Neutrophil (primary cell): ENCODE data around the gene CD247.

Experiments used
- H3K27ac ChIP-seq: fragments of 200-600 bp; sonication (generic); 2 replicates; pipeline ENCODE4 v1.5.1; 2016; ENCODE audit warnings: mild to moderate bottlenecking, moderate library complexity
- H3K27me3 ChIP-seq: fragments of 200-600 bp; sonication (generic); 2 replicates; pipeline ENCODE4 v1.6.0; 2016; ENCODE audit warnings: mild to moderate bottlenecking
- H3K36me3 ChIP-seq: fragments of 200-600 bp; sonication (generic); 2 replicates; pipeline ENCODE4 v1.5.1; 2017
- H3K4me1 ChIP-seq, 2 experiments: fragments of 200-600 bp in 1 of 2; sonication (generic) in 1 of 2; 1 replicate in 1 of 2; 2 replicates in 1 of 2; pipeline versions ENCODE4 v1.5.1 to v1.6.1; 2013 to 2016; ENCODE audit warnings: low read depth in 1 of 2, low read length in 1 of 2, mild to moderate bottlenecking in 1 of 2, moderate library complexity in 1 of 2; ENCODE audit not compliant: control insufficient read depth in 1 of 2, insufficient read depth in 1 of 2
- H3K4me3 ChIP-seq, 2 experiments: fragments of 200-600 bp in 1 of 2; sonication (generic) in 1 of 2; 1 replicate in 1 of 2; 2 replicates in 1 of 2; pipeline ENCODE4 v1.5.1; 2013 to 2016; ENCODE audit warnings: low read depth in 1 of 2, low read length in 1 of 2, mild to moderate bottlenecking in 1 of 2, moderate library complexity in 1 of 2
- H3K9me3 ChIP-seq: fragments of 200-600 bp; sonication (generic); 2 replicates; pipeline ENCODE4 v1.5.1; 2016
- TF ChIP-seq, protein P1 (sequence below): fragments of 200-600 bp; sonication (generic); IDR thresholded peaks from 2 replicates; pipeline ENCODE4 v1.5.1; 2016; ENCODE audit warnings: antibody characterized with exemption

CD247 gene

DNA sequence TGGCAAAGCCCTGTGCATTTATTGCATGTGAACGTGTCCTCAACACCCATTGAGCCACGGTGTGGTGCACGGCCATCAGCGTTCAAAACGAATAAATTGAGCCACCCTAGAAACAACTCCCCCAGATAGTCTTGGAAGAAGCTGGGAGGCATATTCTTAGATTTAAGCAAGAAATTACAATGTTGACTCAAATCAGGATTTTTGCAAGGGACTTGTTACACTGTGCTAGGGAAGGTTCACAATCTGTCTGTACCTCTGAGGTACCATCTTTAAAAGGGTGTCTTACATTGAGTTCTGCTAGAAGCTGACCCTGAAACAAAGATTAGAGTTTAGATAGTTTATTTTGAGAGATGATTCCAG is 16.2 kb downstream of the CD247 start:
- Histone ChIP-seq H3K27ac (no peak overlapping the region), H3K27me3 (peaks cover 4% of the 10 kb centered on the region), H3K4me3 (no peak overlapping the region), H3K4me1 (no peaks in the 10 kb centered on the region), H3K36me3 (no peaks in the 10 kb centered on the region), H3K9me3 (no peaks in the 10 kb centered on the region)
- TF ChIP-seq, protein P1, sequence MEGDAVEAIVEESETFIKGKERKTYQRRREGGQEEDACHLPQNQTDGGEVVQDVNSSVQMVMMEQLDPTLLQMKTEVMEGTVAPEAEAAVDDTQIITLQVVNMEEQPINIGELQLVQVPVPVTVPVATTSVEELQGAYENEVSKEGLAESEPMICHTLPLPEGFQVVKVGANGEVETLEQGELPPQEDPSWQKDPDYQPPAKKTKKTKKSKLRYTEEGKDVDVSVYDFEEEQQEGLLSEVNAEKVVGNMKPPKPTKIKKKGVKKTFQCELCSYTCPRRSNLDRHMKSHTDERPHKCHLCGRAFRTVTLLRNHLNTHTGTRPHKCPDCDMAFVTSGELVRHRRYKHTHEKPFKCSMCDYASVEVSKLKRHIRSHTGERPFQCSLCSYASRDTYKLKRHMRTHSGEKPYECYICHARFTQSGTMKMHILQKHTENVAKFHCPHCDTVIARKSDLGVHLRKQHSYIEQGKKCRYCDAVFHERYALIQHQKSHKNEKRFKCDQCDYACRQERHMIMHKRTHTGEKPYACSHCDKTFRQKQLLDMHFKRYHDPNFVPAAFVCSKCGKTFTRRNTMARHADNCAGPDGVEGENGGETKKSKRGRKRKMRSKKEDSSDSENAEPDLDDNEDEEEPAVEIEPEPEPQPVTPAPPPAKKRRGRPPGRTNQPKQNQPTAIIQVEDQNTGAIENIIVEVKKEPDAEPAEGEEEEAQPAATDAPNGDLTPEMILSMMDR, result no peak

DNA sequence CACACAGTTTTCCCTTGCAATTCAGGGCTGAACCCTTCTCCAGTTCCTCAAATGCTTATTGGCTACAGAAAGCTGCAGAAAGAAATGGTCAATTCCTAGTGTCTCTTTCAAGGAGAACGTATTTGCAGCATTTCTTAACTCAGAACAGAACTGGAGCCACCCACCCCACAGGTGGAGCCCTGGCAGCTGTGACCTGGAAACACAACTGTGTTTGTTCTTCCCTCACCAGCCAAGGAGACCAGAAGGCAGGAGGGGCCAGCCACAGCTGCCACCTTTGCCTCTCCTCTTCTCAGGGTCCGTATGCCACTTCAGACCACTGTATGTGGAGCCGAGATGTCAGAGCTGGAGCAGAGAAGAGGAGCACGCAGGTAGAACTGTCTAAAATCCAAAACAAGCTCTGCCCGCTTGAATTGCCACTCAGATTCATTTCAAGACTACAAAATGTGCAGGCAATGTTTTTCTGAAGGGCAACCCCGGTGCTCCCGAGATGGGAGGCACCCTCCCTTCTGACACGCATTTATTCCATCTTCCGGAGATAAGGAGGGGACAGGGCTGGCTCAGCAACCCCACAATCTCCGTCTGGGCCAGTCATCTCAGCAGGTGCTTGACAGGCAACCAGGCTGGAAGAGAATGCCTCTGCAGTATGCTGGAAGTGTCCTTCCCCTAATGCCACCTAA is 16.7 kb downstream of the CD247 start:
- no peaks in the 10 kb centered on the region for H3K4me1 ChIP-seq
- TF ChIP-seq, protein P1, result no peak
- H3K27me3 ChIP-seq, result peaks cover 4% of the 10 kb centered on the region
- no peak overlapping the region for H3K27ac ChIP-seq
- no peak overlapping the region for H3K4me3 ChIP-seq
- H3K36me3 ChIP-seq, result no peaks in the 10 kb centered on the region
- no peaks in the 10 kb centered on the region for H3K9me3 ChIP-seq

DNA sequence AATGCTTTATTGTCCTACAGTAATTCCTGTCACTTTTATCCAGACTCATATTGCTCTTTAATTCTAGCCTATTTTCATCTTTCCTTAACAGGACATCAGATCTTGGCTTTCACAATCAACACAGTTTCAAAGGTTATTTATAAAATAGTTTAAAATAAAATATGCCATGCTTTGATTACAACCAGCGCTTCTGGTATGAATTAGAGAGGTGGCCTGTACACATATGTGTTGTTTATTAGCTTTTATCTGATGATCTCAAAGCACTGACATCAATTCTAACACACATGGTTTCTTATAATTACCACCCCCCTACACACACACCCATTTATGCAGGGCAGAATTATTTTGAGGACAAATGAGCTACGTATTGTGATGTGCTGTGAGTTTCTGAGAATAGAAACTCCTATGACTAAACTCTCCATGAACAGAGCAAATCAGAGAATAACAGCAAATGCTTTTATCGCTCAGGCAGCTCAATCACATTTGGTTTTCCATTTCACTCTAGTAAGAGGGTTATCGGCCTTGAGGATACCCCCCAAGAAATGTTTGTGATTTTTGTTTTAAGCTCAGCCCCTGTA is 18.0 kb downstream of the CD247 start:
- no peaks in the 10 kb centered on the region for H3K4me1 ChIP-seq
- H3K36me3 ChIP-seq, result no peaks in the 10 kb centered on the region
- TF ChIP-seq, protein P1, result no peak
- no peak overlapping the region for H3K4me3 ChIP-seq
- H3K27me3 ChIP-seq, result peaks cover 4% of the 10 kb centered on the region
- H3K27ac ChIP-seq, result no peak overlapping the region
- no peaks in the 10 kb centered on the region for H3K9me3 ChIP-seq

DNA sequence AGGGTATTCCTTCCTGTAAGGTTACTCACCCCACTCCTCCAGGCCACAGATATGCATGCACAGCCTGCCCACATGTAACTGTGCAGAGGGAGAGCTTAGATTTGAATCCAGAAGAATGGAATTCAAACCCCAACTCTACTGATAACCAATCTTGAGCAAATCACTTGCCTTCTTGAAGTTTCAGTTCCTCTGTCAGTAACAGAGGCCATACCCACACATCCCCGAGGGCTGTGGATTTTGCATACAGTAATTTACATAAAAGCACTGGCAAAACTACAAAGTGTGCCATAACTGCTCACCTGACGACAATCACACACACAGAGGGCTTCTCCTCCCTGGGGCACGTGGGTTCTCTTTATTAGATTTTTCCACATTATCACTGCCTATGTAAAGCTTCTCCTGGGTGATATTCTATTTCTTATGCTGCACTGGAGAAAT is 18.6 kb downstream of the CD247 start:
- peaks cover 7% of the 10 kb centered on the region for H3K27me3 ChIP-seq
- no peaks in the 10 kb centered on the region for H3K4me1 ChIP-seq
- H3K4me3 ChIP-seq, result no peak overlapping the region
- no peaks in the 10 kb centered on the region for H3K36me3 ChIP-seq
- TF ChIP-seq, protein P1, result no peak
- no peaks in the 10 kb centered on the region for H3K9me3 ChIP-seq
- no peak overlapping the region for H3K27ac ChIP-seq

DNA sequence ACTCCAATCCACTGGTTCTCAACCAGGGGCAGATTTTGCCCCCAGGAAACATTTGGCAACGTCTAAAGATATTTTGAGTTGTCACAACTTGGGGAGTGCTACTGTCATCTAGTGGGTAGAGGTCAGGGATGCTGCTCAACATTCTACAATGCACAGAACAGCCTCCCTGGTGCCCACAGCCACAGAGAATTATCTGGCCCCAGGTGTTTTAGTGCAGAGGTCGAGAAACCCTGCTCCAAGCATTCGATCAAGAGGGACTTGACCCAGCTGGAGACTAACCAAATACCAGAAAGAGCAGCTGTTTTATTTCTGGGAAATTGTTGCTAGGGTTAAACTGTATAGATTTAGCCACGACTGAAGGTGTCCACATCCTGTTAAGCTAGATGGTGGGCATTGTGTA is 19.2 kb downstream of the CD247 start:
- H3K27ac ChIP-seq, result no peak overlapping the region
- H3K36me3 ChIP-seq, result no peaks in the 10 kb centered on the region
- no peaks in the 10 kb centered on the region for H3K4me1 ChIP-seq
- peaks cover 11% of the 10 kb centered on the region for H3K27me3 ChIP-seq
- H3K9me3 ChIP-seq, result no peaks in the 10 kb centered on the region
- H3K4me3 ChIP-seq, result no peak overlapping the region
- TF ChIP-seq, protein P1, result no peak
